Sciatic nerve (tissue), 2 donors: ENCODE measurements around the gene PTPRN2. TPM values are rescaled to one million over a fixed set of nuclear protein-coding genes. Genes with fewer than 3 reads are reported as not detected.

Experiments
- ATAC-seq: fragments of 200-7000 bp; cut with Tn5 transposase; one replicate; pipeline ENCODE4 v1.9.1; 2020; ENCODE audit warnings: mild to moderate bottlenecking, moderate library complexity
- DNase-seq: peaks from one replicate; pipeline ENCODE4 v3.0.0-alpha.2; 2020; ENCODE audit warnings: low spot score
- intact Hi-C: fragments of 100-400 bp; cut with DNase I; formaldehyde crosslinking; loops from one replicate; pipeline ENCODE4 v1.14.2; 2022
- total RNA-seq: library from RNA; stranded (reverse); fragmentation: NEBNext Ultra II Directional; extraction: Animal tissue kit (Norgen Biotek cat#: 25700); gene quantifications from one replicate; pipeline ENCODE4 v1.2.1, GENCODE V29; 2021
- donor health status: DM: no; HTN: no; CAD: no.
- donor health status: DM: no; HTN: no; CAD: no.

The PTPRN2 gene
- total RNA-seq, 1 donor from 2014 or later = 12.7 TPM

DNA sequence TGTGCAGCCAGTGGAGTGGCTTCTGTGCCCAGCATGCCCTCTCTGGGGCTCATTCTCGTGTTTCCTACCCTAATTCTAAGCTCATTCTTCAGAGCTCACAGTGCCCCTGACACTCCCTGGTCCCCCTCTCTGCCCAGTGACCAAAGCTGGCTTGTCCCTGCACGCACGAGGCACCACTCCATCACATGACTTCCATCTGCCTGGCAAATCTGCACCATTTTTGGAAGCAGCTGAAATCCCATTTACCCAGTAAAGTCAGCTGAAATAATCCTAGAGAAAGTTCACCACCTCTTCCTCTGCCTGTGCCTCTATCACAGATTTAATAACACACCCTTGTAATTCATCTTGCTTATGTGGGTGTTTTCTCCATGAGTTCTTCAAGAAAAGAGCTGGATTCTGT is 616.9 kb downstream of the PTPRN2 start:
- intact Hi-C loops = no loop called here
- no peak for ATAC-seq
- DNase-seq = no peak

DNA sequence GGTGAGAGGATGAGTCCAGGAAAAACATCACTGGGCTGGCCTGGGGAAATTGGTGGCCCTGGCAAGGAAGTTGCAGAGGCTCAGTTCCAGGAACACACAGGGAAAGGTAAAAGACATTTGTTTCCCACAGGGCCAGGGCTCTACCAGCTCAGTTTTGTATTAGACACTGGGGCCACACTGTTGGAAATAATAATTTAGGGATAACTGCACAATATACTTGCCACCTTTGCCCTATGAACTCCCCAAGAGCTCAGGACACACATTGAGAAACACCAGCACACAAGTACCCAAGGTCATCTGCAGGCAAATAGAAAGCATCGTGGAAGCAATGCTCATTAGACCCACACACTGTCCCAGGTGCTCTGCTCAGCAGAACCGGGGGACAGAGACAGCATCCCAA is 617.6 kb downstream of the PTPRN2 start:
- no peak for DNase-seq
- intact Hi-C loops = no loop called here
- ATAC-seq = no peak

DNA sequence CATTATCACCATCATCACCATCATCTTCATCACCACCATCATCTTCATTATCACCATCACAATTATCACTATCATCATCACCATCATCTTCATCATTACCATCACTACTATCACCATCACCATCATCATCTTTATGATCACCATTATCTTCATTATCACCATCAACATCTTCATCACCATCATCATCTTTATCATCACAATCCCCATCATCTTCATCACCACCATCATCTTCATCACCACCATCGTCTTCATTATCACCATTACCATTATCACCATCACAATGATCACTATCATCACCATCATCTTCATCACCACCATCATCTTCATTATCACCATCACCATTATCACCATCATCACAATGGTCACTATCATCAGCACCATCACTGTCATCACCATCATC is 621.1 kb downstream of the PTPRN2 start:
- intact Hi-C loops = no loop called here
- no peak for ATAC-seq
- DNase-seq = no peak

- intact Hi-C loops = no loop called here
- no peak for DNase-seq
- no peak for ATAC-seq
Measured at GRCh38 chr7:157964521-157964920, 623.1 kb downstream of the PTPRN2 start.

- DNase-seq = no peak
- intact Hi-C loops = no loop called here
Measured at GRCh38 chr7:157964016-157964415, 623.6 kb downstream of the PTPRN2 start.

GRCh38 chr7:157963526-157963925 is 624.1 kb downstream of the PTPRN2 start:
- DNase-seq (no peak), ATAC-seq (no peak)
- intact Hi-C loops = no loop called here

More at GRCh38 chr7:157964016-157964415, 623.6 kb downstream of the PTPRN2 start:
- no peak for ATAC-seq

- no peak for DNase-seq
- no peak for ATAC-seq
Measured at GRCh38 chr7:157962458-157963306, 624.9 kb downstream of the PTPRN2 start.

GRCh38 chr7:157961731-157962457 is 625.7 kb downstream of the PTPRN2 start:
- intact Hi-C loops = no loop called here
- DNase-seq (no peak), ATAC-seq (no peak)

More at GRCh38 chr7:157962458-157963306, 624.9 kb downstream of the PTPRN2 start:
- intact Hi-C loops = no loop called here

DNA sequence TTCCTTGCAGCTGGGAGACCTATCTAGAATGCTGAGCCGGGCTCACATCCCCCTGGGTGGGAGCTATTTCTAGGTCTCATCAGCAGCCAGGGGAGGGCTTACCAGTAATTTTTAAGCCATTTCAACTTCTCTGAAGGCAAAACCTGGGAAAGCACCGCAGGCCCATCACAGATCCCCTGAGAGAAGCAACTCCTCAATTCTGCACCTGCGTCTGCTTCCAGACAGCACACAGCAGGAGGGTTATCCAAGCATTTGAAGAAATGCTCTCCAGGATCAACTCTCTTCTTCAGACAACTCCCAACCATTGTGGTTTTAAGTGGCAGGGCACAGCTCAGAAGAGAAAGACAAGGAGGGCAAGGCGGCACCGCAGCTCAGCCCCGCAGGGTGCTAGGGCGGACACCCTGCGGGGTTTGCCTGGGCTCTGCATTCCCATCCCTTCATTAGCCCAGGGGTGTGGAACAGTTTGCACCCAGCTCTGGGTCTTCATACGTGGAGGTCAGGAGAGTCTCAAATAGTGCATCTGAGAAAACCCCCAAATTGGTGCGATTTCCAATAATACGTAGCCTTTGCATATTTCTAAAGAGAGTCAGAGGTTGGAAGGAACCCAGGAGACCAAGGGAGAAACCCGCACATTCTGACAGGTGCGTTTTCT is 632.1 kb downstream of the PTPRN2 start:
- intact Hi-C loops = no loop called here
- DNase-seq (no peak), ATAC-seq (no peak)

DNA sequence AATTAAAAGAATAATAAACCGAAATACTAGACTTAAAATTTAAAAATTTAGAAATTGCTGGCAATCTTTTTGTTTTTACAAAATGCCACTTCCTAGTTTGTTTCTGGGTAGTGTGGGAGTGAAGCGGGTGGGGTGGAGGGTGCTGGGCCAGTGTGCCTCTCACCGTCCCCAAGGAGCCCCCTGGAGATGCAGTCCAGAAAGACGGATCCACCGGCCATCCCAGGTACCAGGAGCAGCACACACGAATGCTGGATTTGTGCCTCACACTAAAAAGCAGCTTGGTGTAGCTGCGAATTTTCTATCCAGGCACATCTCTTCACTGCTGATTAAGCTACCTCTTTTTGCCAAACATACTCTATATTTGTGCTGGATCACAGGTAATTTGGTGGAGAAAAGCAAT is 632.7 kb downstream of the PTPRN2 start:
- ATAC-seq (no peak), DNase-seq (no peak)
- intact Hi-C loops = no loop called here

DNA sequence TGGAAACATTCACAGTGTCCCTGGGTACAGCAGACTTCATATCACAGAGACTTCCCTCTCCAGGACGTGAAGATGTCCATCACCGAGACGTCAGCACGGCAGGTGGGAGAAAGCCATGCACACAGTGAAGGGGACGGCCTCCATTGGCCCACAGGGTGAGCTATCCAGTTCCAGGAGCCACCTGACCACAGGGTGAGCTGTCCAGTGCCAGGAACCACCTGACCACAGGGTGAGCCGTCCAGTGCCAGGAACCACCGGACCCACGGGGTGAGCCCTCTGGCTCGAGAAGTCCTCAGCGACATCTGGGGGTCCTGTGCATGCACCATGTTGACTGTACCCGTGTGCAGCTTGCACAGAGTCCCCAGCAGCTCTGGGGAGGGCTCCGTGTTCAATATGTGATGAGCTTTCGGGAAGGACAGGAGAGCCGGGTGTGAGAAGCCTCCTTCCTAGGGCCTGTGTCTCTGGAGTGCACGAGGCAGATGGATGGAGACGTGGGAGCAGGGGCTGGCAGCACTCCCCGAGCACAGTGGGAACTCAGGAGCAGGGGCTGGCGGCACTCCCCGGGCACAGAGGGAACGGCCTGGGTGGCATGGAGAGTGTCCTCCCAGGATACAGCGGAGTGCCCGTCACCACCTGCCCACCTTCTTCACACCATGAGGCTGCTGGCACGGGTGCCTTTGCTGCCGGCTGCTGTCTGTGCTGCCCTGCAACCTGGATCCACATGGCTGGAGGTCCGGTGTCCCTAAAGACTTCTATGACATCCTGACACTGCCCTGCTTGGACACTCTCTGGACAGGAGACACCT is 634.6 kb downstream of the PTPRN2 start:
- DNase-seq (no peak), ATAC-seq (no peak)
- intact Hi-C loops = no loop called here

GRCh38 chr7:157952050-157952667 is 635.5 kb downstream of the PTPRN2 start:
- no peak for ATAC-seq
- DNase-seq = no peak
- intact Hi-C loops = no loop called here

DNA sequence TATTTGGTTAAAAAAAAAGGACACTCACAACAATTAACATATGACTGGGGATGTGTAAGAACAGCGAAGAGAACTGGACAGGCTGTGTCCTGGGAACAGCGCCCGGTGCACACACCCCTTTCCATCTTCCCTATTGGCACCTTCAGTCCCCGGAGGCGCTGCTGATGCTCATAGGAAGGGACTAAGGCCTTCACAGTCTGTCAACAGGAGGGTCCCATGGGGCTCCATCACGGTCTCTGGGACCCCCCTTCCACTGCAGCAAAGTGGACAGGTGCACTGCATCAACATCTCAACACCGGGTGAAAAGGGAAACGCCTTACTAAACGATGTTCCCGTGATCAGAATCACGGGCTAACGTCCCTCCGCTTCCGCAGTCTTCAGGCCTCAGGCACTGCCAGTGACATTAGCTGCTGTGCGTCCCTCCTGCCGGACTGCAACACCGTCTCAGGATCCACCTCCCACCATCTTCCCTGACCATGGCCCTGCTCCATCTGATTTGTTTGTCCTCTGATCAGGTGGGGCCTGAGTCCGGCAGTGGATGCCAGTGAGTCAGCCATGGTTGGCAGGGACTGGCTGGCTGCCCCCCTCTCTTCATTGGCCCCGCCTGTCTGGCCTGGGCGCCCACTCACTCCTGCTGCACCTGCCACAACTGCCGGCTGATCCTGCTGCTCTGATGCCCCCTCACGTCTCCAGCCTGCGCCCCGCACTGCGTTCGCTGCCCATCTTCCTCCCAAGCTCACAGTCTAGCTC is 636.1 kb downstream of the PTPRN2 start:
- ATAC-seq (no peak), DNase-seq (no peak)
- intact Hi-C loops = no loop called here

- intact Hi-C loops = no loop called here
- no peak for ATAC-seq
Measured at GRCh38 chr7:157949711-157950110, 637.9 kb downstream of the PTPRN2 start.

DNA sequence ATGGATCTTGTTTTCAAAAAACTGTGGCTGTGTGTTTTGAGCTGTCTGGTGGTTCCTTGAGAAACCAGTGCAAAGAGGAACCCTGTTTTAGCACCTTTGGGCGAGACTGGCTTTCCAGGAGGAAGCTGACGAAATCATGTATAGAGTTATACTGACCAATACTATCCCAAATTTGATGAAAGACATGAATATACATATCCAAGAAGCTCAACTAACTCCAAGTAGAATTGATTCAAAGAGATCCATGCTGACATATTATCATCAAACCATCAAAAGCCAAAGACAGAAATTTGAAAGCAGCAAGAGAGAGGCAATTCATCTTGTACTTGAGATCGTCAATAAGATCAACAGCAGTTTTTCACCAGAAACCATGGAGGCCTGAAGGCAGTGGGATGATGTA is 640.1 kb downstream of the PTPRN2 start:
- ATAC-seq = no peak
- no peak for DNase-seq
- intact Hi-C loops = no loop called here

More at GRCh38 chr7:157949711-157950110, 637.9 kb downstream of the PTPRN2 start:
- DNase-seq = no peak

DNA sequence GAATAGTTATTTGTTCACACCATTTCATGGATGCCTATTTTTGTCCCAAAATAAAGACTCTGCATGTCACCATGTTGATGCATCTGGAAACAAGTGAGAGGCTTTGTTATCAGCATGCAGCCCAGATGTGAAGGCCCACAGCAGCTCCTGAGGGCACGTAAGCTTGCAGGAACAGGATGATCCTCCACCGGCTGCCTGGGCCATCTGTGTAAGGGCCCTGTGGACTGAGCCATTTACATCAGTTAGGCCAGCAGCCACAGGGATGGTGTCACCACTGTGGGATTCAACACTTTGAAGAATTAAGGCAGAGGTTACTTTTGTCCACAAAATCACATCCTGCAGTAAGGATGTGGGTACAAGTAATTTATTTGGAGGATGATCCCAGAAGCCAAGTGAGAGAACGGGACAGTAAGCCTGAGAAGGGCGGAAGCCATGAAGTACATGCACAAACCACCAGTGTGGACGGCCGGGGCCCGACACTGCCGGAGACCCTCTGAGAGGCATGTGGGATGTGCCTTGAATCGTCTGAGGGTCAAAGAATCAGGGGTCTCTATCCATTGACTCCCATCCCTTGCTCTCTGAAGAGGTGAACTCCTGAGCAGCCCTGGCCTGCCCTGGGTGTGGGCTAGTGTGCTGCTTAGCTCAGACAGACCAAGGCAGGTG is 641.1 kb downstream of the PTPRN2 start:
- intact Hi-C loops = no loop called here
- no peak for DNase-seq
- ATAC-seq = no peak

- intact Hi-C loops = no loop called here
- no peak for DNase-seq
- no peak for ATAC-seq
Measured at GRCh38 chr7:157945401-157945800, 642.2 kb downstream of the PTPRN2 start.
